ENCODE results near the gene PHF19.

The PHF19 gene

GRCh38 chr9:120852240-120853010, 24.6 kb downstream of the PHF19 start:
- no peak for DNase-seq (ENCODE audit: low read depth)

- DNase-seq (ENCODE audit: low read depth): no peak
These were observed 25.5 kb downstream of the PHF19 start for GRCh38 chr9:120851449-120851848.

- no peak for DNase-seq (ENCODE audit: low read depth)
These were observed 26.7 kb downstream of the PHF19 start for GRCh38 chr9:120850315-120850714.

- no peak for DNase-seq (ENCODE audit: low read depth)
These were observed 30.1 kb downstream of the PHF19 start for GRCh38 chr9:120846906-120847305.

GRCh38 chr9:120846251-120846889, 30.6 kb downstream of the PHF19 start:
- peak; percentile 28 for DNase-seq (ENCODE audit: low read depth)

- no peak for DNase-seq (ENCODE audit: low read depth)
These were observed 31.7 kb downstream of the PHF19 start for GRCh38 chr9:120845255-120845654.

- DNase-seq (ENCODE audit: low read depth): peak; percentile 99
These were observed 34.1 kb downstream of the PHF19 start, which contains the start of gene PSMD5 for GRCh38 chr9:120842685-120843485. TSS of gene PSMD5 (minus strand) at chr9:120842922. CDS start at chr9:120842909, 13 bp downstream.

GRCh38 chr9:120841930-120842684, 34.9 kb downstream of the PHF19 start:
- no peak for DNase-seq (ENCODE audit: low read depth)

- DNase-seq (ENCODE audit: low read depth): no peak
These were observed 37.8 kb downstream of the PHF19 start for GRCh38 chr9:120839146-120839545.

GRCh38 chr9:120837921-120838320, 39.1 kb downstream of the PHF19 start:
- no peak for DNase-seq (ENCODE audit: low read depth)

- DNase-seq (ENCODE audit: low read depth): no peak
These were observed 43.7 kb downstream of the PHF19 start for GRCh38 chr9:120833325-120833724.

- DNase-seq (ENCODE audit: low read depth): no peak
These were observed 44.2 kb downstream of the PHF19 start for GRCh38 chr9:120832807-120833206.

GRCh38 chr9:120830865-120831264, 46.1 kb downstream of the PHF19 start:
- DNase-seq (ENCODE audit: low read depth): no peak

GRCh38 chr9:120830151-120830550, 46.8 kb downstream of the PHF19 start:
- DNase-seq (ENCODE audit: low read depth): no peak

- DNase-seq (ENCODE audit: low read depth): no peak
These were observed 47.3 kb downstream of the PHF19 start for GRCh38 chr9:120829650-120830049.

GRCh38 chr9:120820095-120820494, 56.9 kb downstream of the PHF19 start:
- DNase-seq (ENCODE audit: low read depth): no peak

GRCh38 chr9:120818595-120818994, 58.4 kb downstream of the PHF19 start:
- no peak for DNase-seq (ENCODE audit: low read depth)

- no peak for DNase-seq (ENCODE audit: low read depth)
These were observed 61.9 kb downstream of the PHF19 start for GRCh38 chr9:120815075-120815474.

- DNase-seq (ENCODE audit: low read depth): no peak
These were observed 68.1 kb downstream of the PHF19 start for GRCh38 chr9:120808931-120809330.

- no peak for DNase-seq (ENCODE audit: low read depth)
These were observed 69.2 kb downstream of the PHF19 start for GRCh38 chr9:120807607-120808379.

All from T-helper 22 cell (primary cell).